NCI-H2081 treated with DMSO at 0.1 percent for 48 hours (cell line): Measurements from ENCODE around the gene ZBTB7C.

Experiments used
- DNase-seq: peaks from one replicate; lab custom pipeline; 2025; lab: John Stamatoyannopoulos, UW

Gene ZBTB7C

DNA sequence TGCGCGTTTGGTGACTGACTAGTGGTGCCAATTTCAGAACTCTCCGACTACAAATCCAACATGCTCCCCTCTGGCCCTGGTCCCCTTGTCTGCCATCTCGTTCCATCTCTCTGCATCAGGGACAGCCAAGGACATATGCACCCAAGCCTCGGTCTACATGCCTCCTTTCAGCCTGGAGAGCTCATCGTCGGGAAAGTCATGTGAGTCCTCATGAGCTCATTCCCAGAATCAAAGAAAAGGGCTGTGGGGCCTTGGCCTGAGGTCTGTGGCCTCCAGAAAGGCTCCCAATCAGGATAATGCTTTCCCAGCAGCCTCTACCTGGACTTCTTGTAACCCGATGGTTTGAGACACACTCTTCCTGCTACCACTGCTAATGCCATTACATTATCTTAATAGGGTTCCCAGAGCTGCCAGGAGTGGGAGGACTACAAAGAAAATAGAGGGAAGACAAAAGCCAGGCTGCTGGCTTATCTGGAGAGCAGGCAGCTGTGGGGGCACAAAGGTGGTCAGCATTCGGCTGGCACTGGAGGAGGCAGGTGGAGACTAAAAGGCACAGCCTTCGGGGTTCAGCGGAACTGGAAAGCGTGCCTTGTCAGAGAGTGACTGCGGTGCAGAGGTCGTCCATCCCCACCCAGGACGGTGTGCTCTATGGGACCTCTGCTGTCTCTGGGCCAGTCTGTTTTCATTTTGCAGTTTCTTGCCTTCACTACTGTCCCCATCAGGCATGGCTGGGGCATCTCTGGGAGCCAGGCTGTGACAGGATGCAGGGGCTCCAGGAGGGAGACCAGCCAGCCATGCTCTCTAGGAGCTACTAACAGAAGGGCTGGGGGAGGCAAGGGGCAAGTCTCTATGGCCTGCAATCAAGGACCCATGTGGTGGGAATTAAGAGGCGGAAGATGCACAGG lies 374.3 kb downstream of the ZBTB7C start:
- no peak for DNase-seq

DNA sequence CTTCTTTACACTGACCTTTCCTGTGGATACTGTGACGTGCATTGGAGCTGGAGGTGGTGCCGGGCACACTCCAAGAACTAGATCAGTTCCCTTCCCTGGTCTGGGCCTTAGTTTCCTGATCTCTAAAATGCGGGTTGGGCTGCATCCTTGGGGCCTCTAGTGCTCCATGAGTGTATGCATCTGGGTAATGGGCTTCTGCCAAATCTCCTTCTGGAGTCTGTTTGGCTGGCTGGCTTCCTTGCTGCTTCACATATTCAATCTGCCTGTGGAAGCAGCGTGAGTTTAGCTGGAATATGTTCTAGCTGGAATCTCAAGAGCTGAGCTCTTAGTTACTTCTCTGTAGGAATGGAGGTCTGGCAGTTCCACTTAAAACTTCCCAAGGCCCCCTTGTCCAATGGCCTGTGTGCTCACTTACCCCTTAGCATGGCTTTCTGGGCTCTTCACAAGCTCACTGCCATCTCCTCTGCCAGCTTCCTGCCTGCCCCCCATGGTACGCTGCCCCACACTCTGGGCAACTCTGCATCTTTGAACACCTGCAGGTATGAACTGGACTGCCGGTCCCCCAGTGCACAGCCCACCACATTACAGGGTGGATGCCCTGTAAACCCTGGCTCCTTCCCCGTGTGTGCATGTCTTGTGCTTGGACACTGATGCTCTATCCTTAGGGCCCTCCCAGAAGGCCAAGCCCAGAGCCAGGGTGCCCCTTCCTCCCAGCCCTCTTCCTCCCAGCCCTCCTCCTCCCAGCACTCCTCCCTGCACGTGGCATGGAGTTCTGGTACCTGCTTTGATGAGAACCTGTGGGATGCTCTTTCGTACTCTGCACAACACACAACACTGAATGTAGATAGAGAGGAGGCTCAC lies 375.2 kb downstream of the ZBTB7C start:
- DNase-seq = no peak

DNA sequence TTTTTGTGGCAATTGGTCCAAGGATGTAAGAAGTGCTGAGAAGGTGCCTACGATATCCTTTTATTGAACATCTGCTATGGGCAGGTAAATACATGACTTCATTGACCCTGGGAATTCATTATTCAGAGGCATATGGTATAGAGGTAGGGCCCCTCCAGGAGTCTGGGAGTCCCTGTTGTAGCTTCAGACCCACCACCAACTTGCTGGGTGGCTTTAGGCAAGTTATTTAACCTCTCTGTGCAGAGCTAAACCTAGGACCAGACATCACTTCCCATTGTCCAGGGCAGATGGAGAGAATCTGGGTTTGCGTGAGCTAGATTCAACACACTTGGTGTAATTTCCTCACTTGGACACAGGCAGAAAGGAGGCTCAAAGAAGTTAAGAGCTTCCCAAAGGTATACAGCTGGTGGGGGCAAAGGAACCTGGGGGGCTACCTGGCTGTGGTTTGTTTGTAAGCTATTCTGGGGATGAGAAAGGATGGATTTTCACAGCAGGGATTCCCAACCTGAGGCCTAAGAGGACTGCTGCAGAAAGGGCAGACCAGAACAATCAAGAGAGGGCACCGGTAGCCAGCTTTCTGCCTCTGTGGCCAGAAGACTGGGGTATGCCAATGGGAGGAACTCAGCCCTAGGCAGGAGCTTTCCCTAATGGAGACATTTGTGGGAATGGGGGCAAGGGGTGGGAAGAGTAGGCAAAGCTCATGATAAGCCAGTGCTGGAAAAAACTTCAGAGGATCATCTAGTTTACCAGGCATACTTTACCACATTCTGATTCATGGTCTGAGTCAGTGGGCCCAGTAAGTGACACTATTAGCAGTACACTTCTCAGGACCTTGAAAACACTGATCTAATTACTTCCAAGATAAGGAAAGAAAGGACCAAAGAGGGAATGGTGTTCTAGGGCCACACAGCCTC lies 376.1 kb downstream of the ZBTB7C start:
- DNase-seq = no peak

DNA sequence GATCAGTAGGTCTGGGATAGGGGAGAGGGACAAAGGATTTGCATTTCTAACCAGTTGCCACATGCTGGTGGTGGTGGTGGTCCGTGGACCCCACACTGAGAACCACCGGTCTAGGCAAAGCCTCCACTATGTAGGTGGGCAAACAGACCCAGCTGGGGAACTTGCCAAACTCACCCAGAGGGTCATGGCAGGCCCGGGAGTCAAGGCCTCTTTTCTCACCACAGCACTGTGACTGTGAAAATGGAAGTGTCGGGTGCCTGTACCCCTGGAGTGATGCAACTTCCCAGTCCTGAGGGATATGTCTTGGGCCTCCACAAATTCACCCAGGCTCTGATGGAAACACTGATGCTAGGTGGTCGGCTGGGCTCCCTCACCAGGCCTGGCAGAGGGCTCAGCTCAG lies 377.5 kb downstream of the ZBTB7C start:
- DNase-seq = no peak

DNA sequence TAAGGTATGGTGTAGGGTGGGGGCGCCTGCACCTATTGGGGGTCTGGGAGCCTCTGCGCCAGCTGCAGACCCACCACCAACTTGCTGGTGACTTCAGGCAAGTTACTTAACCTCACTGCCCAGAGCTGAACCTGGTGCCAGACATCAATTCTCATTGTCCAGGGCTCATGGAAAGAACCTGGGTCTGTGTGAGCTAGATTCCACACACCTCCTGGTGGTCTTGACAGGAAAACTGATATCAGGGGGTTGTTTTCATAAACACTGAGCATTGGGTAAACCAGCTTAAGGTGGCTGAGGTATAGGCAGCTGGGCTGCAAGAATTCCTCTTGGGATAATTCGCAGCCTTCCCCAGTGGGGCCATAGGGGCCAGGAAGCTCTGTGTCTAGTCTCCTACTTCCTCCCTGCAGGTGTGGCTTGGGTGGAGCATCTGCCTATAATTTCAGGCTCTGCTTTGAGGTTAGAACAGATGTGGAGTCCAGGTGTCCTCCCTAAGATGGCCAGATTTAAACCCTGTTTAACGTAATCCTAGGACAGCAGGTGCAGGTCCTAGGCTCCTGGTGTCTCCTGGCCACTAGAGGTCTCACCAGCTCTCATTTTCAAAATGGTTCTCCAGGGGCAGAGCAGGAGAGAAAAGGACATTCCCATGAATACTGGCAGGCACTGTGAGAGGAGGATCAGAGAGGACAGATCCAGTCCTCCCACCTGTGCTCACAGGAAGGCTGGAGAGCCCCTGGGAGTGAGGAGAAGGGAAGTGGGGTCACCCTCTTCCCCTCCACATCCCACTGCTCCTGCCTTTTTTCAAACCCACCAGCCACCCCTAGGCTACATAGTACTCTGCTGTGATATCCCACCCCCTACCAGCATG lies 378.3 kb downstream of the ZBTB7C start:
- DNase-seq = no peak

DNA sequence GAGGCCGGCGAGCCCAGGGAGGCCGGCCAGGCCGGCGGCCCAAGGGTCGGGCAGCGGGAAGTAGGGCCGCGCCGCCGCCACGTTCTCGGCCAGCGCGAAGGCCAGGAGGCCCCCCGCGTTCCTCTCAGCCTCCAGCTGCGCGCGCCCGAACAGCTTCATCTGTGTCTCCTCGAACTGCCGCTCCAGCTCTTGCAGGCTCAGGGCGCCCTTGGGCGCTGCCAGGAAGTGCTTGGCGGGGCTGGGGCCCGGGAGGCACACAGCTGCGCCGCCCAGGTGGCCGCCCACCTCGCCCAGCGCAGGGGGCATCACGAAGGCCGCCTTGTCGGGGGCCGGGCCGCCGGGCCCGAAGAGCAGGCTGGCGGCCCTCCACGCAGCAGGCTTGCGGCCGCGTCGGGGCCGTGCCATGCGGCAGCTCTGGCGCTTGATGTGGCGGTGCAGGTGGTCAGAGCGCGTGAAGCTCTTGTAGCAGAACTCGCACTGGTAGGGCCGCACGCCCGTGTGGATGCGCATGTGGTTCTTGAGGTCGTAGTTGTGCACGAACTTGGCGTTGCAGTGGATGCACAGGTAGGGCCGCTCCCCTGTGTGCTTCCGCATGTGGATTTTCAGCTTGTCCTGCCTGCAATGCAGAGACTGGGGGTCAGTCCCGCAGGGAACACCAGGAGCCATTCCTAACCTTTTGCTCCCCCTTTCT lies 379.7 kb downstream of the ZBTB7C start:
- DNase-seq = no peak

DNA sequence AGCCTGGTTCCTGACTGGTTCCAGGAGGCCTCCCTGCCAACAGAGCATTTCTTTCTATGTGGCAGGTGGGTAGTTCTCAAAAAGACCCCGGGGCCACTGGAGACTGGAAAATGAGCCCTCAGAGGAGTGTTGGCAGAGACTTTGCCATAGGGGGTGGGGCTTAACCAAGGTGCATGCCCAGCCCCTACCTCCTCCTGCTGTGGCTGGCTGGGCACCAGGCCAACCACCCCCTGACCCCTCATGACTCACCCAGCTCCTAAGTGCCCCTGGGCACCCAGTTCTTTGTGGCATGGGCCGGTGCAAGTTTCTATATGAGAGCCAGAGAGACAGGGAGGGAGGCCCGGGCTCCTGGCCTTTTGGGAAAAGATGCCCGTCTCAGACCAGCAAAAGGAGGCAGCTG lies 380.5 kb downstream of the ZBTB7C start:
- DNase-seq = no peak

DNA sequence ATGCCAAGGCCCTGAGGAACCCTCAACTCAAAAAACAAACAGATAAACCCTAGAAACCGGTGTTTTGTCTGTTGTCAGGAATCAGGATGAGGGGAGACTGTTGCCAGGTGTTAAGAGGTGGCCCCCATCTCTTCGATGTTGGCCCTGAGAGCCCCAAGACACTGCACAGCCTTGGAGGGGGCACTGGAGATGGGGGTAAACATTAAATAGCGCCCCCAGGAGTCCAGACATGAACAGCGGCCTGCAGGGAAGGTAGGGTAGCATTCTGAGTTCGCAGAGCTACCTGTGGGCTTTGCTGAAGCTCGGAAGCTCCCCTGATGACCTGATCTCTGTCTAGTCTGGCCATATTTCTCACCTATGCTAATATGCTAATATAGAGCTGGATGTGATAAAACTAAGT lies 381.1 kb downstream of the ZBTB7C start:
- DNase-seq = no peak

DNA sequence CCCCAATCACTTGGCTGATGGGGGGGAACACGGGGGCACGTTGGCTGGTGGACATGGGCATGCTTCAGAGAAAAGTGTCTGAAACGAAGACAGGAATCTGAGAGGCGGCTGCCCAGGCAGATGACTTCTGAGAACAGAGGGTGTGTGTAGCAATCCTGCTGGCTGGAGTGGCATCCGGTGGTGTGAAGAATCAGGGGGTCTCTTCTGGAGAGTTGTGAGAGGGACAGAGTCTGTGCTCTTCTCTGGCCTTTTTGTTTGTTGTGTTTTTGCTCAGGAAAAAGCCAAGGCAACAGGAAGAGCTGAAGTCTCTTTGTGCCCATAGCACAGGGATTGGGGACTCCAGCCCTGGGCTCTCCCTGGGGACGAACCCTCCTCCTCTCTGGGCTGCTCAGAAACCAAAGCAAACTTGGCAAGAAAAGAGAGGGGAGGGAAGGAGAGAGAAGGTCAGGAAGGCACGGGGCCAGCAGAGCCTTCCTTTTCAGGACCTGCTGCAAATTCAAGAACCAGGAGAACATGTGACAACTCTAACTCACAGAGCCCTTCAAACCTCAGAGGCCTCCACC lies 381.7 kb downstream of the ZBTB7C start:
- no peak for DNase-seq

DNA sequence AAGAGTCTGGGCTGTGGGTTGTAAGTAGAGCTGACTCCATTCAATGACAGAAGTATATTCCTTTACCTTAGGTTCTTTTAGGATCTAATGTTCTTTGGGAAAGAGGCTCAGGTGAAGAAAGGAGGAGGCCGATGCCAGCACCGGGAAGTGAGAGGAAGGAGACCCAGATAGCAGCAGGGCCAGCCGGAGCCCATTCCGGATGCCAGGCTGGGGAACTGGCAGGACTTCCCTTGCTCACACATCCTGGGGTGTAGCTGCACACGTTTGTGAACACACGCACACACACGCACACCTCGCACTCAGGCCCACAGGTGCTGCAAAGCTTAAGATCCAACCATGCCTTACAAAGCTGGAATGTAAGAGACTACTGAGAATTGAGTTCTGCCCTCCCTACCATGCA lies 383.0 kb downstream of the ZBTB7C start:
- DNase-seq = no peak

DNA sequence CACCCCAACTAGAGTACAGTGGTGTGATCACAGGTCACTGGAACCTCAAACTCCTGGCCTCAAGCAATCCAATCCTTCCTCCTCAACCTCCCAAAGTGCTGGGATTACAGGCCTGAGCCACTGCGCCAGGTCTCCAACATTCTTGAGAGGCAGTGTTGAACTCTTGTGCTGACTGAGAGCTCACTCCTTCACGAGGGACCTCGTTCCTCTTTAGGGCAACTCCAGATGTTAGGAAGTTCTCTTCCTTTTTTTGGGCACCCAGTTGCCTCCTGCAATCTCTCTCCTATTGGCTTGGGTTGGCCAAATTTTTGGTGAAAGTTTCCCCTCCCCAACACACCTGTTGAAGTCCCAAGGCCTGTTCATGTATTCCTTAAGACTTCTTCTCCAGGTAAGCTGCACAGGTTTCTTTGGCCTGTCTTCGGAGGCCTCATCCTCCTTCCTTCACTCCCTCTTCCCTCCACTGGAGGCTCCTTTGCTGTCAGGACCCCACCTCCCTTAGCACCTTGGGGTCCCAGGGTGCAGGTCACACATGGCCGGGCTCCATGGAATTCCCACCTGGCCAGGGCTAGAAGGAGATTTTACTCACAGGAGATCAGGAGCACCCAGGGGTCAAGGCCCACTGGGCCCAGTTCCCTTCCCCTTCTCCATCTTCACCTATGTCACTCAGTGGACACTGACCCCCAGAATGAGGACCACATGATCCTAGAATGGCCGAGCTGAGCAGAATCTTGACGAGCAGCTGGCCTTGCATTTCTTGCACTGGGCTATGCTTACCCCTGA lies 384.1 kb downstream of the ZBTB7C start:
- DNase-seq = no peak

DNA sequence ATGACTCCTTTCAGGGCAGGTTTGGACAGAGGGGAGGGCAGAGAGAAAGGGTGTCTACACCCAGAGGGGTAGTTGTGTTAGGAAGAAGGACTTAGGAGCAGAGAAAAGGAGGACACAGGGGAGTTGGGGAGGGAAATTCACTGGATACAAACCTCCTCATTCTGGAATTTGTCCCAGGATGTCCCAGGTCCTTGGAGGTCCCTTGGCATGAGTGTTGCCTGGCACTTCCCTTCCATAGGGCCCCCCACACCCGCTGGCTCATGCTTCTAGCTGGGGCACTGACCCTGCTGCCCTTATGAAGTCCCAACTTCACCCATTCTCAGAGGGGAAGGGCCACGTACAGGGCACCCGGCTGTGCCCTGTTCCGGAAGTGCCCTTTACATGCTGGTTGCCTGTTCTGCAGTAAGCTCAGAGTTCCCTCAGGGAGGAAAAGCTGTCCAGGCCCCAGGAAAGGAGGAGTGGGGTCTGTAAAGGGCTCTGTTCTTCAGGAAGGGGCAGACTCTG lies 385.1 kb downstream of the ZBTB7C start:
- no peak for DNase-seq

DNA sequence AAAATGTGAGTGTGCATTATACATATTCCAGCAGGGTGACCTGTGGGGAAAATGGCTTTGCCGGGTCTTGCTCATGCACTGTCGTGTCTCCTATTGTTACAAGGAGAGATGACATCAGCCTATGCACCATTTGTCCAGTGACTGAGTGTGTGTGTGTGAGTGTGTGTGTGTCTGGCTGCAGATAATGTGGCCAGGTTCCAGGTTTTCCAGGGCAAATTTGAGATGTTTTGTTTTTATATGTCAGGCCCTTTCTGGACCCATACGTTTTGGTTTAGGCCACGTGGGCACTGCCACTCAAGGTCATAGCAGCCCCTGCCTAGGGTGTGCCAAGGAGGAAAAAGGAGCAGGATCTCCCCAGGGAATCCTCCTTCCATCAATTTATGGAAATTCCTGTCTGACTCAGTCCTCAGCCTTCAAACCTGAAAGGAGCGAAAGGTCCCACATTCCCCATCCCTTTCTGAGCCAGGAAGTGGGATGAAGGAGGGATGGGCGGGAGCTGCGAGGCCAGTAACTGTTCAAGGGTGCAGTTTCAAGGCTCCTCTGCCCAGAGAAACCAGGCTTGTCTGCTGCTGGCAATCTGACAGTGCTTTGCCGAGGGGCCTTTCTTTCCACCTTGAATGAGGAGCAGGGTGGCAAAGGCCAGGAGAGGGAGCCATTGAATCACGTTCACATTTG lies 385.7 kb downstream of the ZBTB7C start:
- no peak for DNase-seq

DNA sequence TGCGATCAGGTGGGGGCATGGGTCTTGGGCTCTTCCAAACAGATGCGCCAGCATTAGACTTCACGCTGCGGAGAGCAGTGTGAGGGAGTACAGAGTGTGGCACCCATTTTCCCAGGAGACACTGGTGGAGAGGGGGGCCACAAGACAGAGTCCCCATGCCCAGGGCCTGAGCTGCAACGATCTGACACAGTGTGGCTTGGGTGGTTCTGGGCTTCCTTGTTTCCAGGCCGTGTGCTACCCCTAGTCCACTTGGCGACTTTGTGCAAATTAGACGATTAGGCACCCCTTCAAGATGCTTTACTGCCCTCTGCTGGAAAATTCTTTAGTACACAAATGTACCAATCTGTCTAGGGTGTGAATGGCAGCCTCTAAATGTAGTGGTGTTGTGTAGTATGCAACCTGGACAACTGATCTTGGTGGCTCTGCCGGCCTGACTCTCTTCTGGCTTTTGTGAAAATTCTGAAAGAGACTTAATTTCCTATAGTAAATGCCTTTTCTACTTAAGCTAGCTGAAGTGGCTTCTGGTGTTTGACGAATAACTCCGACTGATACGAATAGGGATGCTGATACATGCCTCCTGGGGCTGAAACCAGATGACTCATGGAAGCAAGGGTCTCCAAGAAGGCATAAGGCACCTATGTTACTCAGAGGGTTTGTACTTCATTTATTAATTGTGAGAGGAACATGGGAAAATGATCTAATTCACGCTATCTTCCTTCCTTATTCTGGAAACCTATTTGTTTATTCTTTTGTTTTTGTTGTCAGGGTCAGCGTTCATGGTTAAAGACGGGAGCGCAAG lies 386.5 kb downstream of the ZBTB7C start:
- DNase-seq = no peak

DNA sequence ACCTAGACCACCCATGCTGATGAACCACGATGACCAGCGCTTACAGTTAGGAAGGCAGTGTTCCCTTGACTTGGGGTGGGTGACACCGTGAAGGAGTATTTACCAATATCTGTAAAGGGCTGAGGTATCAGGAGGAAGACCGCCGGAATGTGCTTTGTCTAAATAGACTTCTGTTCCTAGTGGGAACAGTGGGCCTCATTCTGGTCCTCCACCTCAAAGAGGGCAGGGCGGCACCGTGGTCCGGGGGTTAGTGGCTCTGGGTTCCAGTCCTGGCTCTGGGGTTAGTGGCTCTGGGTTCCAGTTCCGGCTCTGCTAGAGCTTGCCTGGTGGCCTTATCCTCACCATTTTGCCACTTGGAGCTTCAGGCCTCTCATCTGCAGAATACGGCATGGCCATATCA lies 387.2 kb downstream of the ZBTB7C start:
- DNase-seq = no peak

DNA sequence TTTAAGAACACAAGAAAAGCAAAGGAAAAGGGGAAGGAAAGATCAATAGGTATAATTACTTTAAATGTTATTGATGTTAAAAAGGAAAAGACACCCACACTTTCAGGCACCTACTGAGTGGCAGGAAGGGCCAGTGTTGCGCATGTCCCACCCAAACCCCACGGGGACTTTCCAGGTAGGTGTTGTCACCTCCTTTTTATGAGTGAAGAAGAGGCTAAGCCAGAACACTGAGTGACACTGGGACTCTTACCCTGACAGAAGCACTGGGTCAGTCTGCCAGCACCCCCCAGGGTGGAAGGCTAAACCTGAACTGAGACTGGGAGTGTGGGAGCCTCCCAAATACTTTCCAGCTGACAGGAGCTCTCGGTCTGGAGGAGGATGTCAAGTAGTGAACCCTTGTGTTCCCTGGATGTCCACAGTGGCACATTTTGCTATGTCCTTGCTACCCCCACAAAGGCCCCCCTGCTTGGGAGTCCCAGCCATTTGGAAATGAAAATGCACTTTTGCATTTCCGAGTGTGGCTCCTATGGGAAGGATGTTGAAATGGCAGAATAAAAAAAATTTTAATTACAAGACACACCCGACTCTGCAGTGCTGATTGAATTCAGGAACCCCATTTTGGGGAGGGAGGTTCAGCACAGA lies 387.8 kb downstream of the ZBTB7C start:
- DNase-seq = no peak
